HG03196 (cell line): ENCODE measurements around the gene CLMN.
A peak's percentile ranks its signal among the peaks of the same experiment; 100 is the strongest.

ENCODE experiments used
- ATAC-seq: cut with Tn5 transposase; IDR thresholded peaks from one replicate; pipeline ENCODE4 v1.9.1; 2021; ENCODE audit not compliant: unreplicated experiment

CLMN gene

DNA sequence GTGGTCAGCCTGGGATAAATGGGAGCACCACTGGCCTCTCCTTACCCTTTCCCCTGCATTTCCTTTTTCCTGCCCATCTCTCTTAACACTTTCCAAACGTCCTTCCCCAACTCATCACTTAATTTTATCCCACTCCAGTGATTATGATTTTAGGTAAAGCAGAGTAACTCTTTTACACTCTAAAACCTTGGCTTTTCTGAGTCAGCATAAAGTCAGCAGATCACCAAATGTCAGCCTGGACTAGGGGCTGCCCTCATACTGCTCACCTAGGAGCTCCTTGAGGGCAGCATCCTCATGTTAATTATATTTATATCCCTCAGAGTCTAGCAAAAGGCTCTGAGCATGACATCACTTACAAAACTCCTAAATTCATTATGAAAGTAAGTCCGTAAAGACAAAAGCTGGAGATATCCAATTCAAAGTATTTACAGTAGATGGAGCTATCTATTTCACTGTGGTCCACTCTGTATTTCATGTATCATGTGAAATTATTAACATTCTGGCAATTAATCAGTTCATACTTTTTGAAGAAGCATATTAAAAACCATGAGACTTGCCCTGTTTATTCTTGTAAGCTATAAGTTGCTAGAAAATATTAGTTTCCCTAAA lies 145.4 kb downstream of the CLMN start:
- no peak for ATAC-seq

- no peak for ATAC-seq
Observed at GRCh38 chr14:95173518-95173917, 146.2 kb downstream of the CLMN start.

DNA sequence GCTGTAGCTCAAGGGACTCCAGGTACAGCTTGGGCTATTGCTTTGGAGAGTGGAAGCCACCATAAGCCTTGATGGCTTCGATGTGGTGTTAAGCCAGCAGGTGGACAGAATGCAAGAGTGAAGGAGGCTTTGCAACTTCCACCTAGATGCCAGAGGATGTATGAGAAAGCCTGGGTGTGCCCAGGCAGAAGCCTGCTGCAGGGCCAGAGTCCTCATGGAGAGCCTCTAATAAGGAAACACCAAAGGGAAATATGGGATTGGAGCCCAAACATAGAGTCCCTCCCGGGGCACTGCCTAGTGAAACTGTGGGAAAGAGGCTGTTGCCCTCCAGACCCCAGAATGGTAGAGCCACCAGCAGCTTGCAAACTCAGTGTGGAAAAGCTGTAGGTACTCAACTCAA lies 152.5 kb downstream of the CLMN start:
- ATAC-seq = no peak

DNA sequence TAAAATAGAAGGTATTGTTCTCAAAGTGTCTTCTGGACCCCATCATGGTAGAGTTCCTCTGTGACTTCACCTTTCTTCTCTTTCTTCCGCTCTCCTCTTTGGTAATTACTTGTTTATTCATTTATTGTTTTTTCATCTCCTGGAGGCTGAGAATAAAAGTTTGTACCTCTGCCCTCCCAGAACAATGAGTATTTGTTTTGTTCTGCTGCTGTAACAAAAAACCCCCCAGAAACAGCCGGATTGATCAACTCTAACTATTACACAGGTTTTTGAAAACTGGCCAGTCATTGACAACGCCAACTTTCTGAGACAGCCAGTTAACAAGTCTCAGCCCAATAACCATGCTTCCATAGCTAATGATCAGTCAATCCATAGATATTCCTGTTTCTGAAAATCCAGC lies 154.2 kb downstream of the CLMN start:
- no peak for ATAC-seq

DNA sequence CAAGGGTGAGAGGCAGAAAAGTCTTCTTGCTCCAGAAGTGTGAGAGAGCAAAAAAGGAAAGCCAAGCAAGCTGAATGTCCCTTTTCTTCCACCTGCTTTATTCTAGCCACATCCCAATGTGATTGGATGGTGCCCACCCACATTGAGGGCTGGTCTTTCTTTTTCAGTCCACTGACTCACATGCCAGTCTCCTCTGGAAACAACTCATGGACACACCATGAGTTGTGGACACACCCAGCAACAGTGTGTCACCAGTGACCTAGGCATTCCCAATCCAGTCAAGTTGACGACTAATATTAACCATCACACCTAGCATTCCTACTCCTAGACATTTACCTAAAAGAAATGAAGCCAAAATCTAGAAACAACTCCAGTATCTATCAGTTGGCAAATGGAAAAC lies 155.2 kb downstream of the CLMN start:
- ATAC-seq = no peak

DNA sequence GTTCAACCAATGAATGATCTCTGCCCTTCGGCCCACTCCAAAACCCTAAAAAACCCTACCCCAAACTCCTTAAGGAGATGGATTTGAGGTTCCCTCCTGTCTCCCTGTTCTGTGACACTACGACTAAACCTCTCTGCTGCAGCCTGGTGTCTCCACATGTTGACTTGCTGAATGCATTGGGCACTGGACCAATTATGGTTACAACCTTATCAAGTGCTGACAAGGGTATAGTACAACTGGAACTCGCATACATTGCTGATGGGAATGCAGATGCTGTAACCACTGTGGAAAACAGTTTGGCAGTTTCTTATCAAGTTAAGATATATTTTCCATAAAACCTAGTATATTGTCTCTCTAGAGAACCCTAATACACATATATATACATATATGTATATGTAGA lies 156.0 kb downstream of the CLMN start:
- ATAC-seq = no peak

GRCh38 chr14:95163132-95163531 lies 156.6 kb downstream of the CLMN start:
- ATAC-seq = no peak

DNA sequence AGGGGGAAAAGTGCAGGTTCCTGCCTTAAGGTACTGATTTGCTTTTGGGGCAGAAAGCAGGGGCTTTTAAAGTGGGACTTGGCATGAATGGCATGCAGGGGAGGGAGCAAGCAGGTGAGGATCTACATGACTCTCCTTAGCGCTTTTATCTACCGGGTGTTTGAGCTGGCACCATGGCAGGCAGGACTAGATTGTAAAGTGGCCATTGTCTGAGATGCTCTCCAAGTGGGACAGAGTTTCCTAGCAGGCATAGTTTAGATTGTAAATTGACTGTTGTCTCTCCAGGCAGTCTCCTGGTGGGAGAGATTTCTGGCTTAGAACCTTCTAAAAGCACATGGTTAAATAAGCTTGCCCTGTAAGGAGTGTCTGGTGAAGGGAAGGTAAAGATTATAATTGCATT lies 157.1 kb downstream of the CLMN start:
- ATAC-seq = no peak

DNA sequence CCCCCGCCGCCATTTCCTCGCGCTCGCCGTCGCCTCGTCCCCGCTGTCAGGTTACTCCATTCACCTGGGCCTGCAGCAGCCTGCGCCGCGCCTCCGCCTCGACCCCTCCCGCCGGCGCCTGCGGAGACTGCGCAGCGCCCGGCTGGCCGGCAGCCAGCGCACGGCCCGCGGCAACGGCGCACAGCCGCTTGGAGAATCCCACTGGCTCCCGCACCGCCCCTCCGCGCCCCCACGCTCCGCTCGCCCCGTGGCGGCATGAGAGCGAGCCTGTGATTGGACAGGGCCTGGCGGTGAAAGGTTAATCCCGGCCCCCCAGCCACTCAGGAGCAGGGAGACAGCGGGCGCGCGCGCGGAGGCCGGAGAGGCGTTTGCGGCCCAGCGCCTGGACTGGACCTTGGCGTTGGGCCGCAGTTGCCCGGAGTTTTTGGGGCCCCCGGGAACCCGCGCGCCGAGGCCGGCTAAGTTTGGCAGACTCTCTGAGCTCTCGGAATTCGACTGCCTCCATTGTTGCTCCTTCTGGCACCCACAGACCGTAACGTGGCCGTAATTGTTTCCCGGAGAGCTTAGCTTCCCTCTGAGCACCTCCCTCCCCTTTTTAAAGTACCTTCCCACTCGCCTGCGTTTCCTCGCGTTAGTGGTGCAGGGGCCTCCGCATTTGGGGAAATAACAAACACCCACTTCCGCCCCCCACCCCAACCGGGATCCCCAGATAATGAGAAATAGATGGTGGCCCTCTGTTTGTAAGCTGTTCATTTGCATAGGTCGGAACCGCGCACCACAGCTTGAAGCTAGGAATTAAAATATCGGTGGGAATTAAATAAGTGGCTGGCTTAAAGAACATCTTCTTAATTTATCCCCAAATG lies 162.2 kb downstream of the CLMN start, which contains the start of gene DICER1:
DICER1 (minus strand) TSS at position 203 of the 863 bp plus-strand sequence. CDS start 24,071 bp downstream, outside the sequence.
- ATAC-seq = peak; percentile 72

DNA sequence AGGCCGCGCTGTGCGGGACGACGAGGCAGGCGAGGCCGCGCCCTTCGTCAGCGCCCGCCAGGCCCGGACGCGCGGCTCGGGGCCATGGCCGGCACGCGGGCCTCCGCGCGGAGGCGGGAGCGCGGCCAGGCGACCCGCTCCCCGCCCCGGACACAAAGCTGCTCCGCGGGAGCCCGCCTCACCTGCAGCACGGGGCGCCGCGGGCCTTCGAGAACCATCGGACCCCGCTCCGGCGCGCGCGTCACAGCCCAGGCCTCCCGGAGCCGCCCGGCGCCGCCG lies 162.7 kb downstream of the CLMN start:
- ATAC-seq = no peak

GRCh38 chr14:95156161-95157047 lies 163.3 kb downstream of the CLMN start:
- peak; percentile 26 for ATAC-seq

DNA sequence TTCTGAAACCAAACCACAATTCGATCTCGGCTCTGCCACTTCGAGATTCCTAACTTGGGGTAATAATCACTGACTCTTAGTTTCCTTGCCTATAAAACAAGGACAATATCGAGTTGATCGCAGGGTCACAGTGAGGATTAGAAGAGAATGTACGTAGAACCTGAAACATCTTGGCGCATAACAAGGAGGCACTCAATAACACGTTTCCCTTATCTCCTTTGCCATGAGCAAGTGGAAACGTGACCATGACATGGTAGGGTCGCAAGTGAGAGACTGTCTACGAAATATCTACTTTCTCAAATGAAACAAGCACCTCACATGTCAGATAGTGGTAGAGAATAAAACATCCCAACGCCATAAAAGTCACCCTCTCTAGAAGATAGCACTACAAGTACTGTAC lies 164.7 kb downstream of the CLMN start:
- no peak for ATAC-seq

- ATAC-seq = no peak
Observed at GRCh38 chr14:95153866-95154265, 165.8 kb downstream of the CLMN start.

- ATAC-seq = no peak
Observed at GRCh38 chr14:95151561-95151960, 168.1 kb downstream of the CLMN start.

- no peak for ATAC-seq
Observed at GRCh38 chr14:95150910-95151309, 168.8 kb downstream of the CLMN start.

DNA sequence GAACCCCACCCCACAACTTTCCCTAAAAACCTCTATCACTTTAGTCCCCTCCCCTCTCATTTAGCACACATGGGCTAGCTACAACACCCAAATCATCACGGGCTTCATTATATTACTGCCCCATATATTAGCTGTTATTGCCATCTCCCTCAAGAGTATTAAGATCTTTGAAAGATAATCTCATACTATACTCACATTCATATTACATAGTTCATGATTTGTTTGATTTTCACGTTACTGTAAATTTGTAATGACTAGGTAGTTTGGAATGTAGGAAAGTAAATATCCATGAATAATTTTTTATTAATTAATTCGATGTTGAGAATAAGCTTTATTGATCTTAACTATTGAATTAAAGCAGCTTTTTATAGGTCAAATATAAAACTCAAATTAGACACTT lies 170.3 kb downstream of the CLMN start:
- ATAC-seq = no peak

- ATAC-seq = no peak
Observed at GRCh38 chr14:95147597-95147996, 172.1 kb downstream of the CLMN start.

GRCh38 chr14:95146079-95146771 lies 173.5 kb downstream of the CLMN start:
- ATAC-seq = no peak

GRCh38 chr14:95144849-95145248 lies 174.9 kb downstream of the CLMN start:
- ATAC-seq = no peak

DNA sequence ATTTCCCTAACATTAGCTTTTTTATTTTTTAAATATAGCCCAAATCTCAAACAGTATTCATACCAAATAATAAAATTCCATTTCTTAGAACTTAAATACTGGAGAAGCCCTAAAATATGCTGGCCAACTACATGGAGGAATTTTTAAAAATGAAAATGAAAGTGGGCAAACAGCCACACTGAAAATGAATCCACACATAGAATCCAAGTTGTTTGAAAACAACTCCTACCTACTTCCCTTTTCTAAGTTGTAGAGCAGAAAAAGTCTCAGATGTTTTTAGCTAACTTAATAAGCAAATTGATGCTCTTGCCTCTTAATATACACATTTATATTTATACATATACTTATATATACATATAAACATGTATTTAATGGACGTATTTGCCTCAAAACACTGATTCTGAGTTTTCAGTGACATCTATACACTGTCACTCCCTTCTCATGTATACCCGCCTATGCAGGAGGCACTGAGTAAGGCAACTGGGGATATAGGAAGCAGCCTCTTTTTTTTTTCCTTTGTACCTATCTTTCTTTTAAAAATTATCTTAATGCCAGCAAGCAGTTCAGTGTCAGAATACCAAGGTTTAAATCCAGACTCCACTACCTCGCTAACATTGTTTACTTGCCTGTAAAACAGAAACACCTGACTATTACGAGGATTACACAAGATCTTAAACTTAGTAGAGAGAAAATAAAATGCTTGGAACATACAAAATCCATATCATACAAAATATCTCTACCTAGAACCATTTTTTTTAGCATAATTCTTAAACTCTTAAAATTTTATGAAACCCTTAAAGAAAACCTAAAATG lies 175.7 kb downstream of the CLMN start:
- no peak for ATAC-seq
